ENCODE data around the gene IL2RG. TPM values are rescaled to one million over a fixed set of nuclear protein-coding genes. Genes with fewer than 3 reads are reported as not detected.

The IL2RG gene
- polyA plus RNA-seq, 1 experiment: not detected

- Histone ChIP-seq H3K27ac (ENCODE audit: low read depth, low read length) (no peak overlapping the region), H3K27me3 (ENCODE audit: control insufficient read depth, insufficient read depth, low read length) (no peaks in the 10 kb centered on the region), H3K4me3 (ENCODE audit: low read depth, low read length) (no peak overlapping the region), H3K9me3 (ENCODE audit: control insufficient read depth, insufficient read depth, low read length) (no peaks in the 10 kb centered on the region)
- no peak for TF ChIP-seq CTCF (IDR thresholded peaks at IDR 0.05; ENCODE audit: low read depth, low read length)
- CTCF ChIA-PET: no interaction called here
- no peak for DNase-seq (ENCODE audit: low read depth, low spot score)
- POLR2A ChIA-PET: no interaction called here
Measured at GRCh38 chrX:71081330-71082123, 29.9 kb downstream of the IL2RG start.

GRCh38 chrX:71070531-71070930 is 40.8 kb downstream of the IL2RG start:
- no peak overlapping the region for H3K4me3 ChIP-seq (ENCODE audit: low read depth, low read length)
- no peak for DNase-seq (ENCODE audit: low read depth, low spot score)
- POLR2A ChIA-PET: no interaction called here
- no peak overlapping the region for H3K27ac ChIP-seq (ENCODE audit: low read depth, low read length)
- no peak for TF ChIP-seq CTCF (IDR thresholded peaks at IDR 0.05; ENCODE audit: low read depth, low read length)
- H3K27me3 ChIP-seq (ENCODE audit: control insufficient read depth, insufficient read depth, low read length): no peaks in the 10 kb centered on the region
- CTCF ChIA-PET: no interaction called here
- no peaks in the 10 kb centered on the region for H3K9me3 ChIP-seq (ENCODE audit: control insufficient read depth, insufficient read depth, low read length)

GRCh38 chrX:71068044-71068918 is 43.1 kb downstream of the IL2RG start, which contains the start of gene SNX12:
Gene SNX12 (minus strand): TSS chrX:71068334. CDS start chrX:71068306, 28 bp downstream.
- Histone ChIP-seq H3K4me3 (ENCODE audit: low read depth, low read length) (peak within 1 kb of the TSS; percentile 74), H3K27ac (ENCODE audit: low read depth, low read length) (peak within 1 kb of the TSS; percentile 75), H3K9me3 (ENCODE audit: control insufficient read depth, insufficient read depth, low read length) (no peaks in the 10 kb centered on the region), H3K27me3 (ENCODE audit: control insufficient read depth, insufficient read depth, low read length) (no peaks in the 10 kb centered on the region)
- ChIA-PET CTCF (no interaction called here), POLR2A (interaction anchor here (0.6 to 0.8 kb wide), 2 partner anchors 186 to 215 kb away, joined by 3 to 5 read pairs; partner anchors contain the start of gene NONO)
- DNase-seq (ENCODE audit: low read depth, low spot score): peak; percentile 87
- no peak for TF ChIP-seq CTCF (IDR thresholded peaks at IDR 0.05; ENCODE audit: low read depth, low read length)

GRCh38 chrX:71067712-71068043 is 43.7 kb downstream of the IL2RG start:
- POLR2A ChIA-PET: interaction anchor here (0.6 to 0.8 kb wide), 2 partner anchors 187 to 216 kb away, joined by 3 to 5 read pairs; partner anchors contain the start of gene NONO
- CTCF ChIA-PET: no interaction called here
- Histone ChIP-seq H3K27me3 (ENCODE audit: control insufficient read depth, insufficient read depth, low read length) (no peaks in the 10 kb centered on the region), H3K27ac (ENCODE audit: low read depth, low read length) (peak overlapping the region; percentile 75), H3K9me3 (ENCODE audit: control insufficient read depth, insufficient read depth, low read length) (no peaks in the 10 kb centered on the region), H3K4me3 (ENCODE audit: low read depth, low read length) (peak overlapping the region; percentile 74)
- TF ChIP-seq CTCF (IDR thresholded peaks at IDR 0.05; ENCODE audit: low read depth, low read length): no peak
- DNase-seq (ENCODE audit: low read depth, low spot score): no peak

- Histone ChIP-seq H3K27me3 (ENCODE audit: control insufficient read depth, insufficient read depth, low read length) (no peaks in the 10 kb centered on the region), H3K4me3 (ENCODE audit: low read depth, low read length) (peak overlapping the region; percentile 74), H3K27ac (ENCODE audit: low read depth, low read length) (peak overlapping the region; percentile 75), H3K9me3 (ENCODE audit: control insufficient read depth, insufficient read depth, low read length) (no peaks in the 10 kb centered on the region)
- no peak for DNase-seq (ENCODE audit: low read depth, low spot score)
- ChIA-PET POLR2A (no interaction called here), CTCF (no interaction called here)
- TF ChIP-seq CTCF (IDR thresholded peaks at IDR 0.05; ENCODE audit: low read depth, low read length): no peak
Measured at GRCh38 chrX:71067089-71067488, 44.3 kb downstream of the IL2RG start.
